ENCODE measurements around the gene DIS3L2.
"Not testable (repeated sequence)": the region's sequence is repeated elsewhere in the genome, so short reads cannot be mapped to it uniquely, and the experiment has no call there.

DIS3L2 gene

DNA sequence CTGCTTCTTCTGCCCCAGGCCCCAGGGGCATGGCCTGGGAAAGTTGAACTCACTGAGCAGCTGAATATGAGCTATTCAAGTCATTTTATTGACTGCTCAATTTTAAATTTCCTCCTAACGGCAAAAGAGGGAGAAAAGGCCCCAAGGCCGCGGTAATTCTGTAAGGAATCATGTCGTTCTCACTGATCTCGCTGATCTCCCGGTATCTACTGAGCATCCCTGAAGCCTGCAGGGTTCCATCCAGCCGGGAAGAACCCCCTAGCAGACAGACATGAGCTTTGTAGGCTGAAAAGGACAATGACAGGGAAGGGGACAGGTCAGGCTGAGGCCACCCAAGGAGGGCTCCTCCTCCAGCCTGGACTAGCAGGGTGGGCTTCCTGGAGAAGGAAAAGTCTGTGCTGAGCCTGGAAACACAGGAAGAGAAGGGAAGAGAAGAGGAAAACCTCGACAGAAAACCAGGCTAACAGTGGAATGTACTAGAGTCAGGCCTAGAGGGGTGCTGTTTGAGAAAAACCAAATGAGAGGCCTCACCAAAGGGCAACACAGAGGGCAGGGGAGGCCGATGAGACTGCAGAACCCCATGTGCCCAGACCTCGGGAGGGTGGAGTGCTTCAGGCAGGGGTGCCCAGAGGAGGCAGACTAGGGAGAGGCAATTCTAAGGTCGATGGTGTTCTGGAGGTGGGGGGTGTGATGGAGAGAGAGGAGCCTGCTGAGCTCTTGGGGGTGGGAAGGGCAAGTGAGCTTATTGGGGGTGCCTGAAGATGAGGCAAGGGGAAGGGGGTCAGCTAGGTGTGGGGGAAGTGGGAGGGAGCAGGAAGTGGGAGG is 32.4 kb upstream of the DIS3L2 start:
- no peak for DNase-seq (ENCODE audit: low spot score)

DNA sequence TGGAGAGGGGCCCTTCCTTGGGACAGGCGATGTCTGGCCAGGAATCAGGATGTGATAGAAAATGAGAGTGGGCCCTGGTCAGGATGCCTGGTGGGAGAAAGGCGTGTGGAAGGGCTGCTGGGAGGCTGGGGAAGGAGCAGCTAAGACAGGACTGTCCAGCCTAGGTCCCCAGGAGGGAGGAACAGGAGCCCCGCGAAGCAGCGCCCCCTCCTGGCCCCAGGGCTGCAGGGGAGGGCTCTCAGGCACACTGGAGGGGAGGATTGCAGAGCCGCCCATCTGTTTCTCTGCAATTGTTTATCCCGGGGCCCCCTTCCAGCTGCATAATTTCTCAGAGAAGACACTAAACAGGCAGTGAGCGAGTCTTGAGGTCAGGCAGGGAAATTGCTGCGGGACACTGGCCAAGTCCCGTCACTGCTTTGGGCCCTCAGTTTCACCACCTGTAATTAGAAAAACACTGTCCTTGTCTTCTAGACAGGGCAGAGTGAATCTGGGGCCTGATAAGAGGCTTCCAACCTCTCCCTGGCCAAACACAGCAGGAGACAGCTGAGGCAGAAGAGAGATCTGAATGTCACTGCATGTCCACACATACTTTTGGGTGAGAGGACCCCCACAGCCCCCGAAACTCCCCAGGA is 31.4 kb upstream of the DIS3L2 start:
- no peak for DNase-seq (ENCODE audit: low spot score)

DNA sequence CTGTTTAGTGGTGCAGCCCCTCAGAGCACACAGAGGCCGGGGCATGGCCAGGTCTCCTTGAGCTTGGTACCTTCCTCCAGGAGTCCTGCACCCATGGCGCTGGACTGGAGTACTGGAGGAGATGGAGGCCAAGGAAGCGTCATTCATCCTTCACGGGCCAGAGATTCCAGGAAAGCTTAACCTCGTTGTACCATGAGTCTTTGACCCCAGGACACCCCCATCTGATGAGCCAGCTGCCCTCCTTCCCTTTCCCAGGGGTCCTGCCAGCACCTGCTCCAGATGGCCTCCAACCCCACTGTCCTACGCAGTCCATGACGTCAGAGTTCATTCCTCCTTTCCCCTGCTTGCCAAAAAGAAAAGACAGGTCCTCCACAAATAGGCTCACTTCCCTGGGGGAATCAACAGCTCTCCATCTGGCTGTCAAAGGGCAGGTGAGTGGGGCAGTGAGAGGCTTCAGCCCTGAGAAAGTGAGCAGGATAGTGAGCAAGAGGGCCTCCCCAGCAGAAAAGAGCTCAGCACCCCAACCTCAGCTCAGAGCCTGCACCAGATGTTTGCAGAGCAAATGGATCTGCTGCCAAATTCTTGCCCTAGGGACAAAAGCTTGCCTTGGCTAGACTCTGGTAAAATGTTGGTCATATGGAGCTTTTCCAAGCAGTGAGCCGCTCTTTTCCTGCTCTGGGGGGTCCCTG is 30.8 kb upstream of the DIS3L2 start:
- no peak for DNase-seq (ENCODE audit: low spot score)

DNA sequence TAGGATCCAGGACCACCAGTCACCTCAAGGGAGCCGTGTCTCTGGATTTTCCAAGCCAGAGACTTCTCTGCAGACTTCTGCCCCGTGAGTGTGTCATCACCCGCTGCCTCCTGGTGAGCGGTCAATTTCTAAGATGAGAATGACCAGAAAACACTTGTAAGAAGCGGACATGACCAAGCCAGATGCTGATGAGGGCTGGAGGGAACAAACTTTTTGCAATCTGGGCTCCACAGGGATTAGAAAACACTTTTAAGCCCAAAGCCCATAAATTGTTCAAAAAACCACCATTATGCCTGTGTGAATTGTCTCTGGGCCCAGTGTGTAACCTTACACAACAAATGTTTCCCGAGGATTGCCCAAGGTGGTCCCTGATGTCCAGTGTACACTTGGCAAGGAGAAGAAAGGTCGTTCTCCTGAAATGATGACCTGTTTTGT is 30.0 kb upstream of the DIS3L2 start:
- DNase-seq (ENCODE audit: low spot score) = no peak

DNA sequence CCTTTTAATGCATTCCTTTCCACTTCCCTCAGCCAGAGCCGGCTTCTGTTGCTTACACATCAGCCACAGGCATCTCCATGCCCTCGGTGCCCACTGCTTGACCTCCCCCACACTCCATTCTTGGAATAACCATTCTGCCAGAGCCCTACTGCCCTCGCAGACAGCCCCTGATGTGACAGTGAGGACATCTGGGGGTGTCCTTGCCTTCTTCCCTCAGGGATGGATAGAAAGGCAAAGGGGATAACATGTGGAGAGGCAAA is 28.9 kb upstream of the DIS3L2 start:
- DNase-seq (ENCODE audit: low spot score) = no peak

DNA sequence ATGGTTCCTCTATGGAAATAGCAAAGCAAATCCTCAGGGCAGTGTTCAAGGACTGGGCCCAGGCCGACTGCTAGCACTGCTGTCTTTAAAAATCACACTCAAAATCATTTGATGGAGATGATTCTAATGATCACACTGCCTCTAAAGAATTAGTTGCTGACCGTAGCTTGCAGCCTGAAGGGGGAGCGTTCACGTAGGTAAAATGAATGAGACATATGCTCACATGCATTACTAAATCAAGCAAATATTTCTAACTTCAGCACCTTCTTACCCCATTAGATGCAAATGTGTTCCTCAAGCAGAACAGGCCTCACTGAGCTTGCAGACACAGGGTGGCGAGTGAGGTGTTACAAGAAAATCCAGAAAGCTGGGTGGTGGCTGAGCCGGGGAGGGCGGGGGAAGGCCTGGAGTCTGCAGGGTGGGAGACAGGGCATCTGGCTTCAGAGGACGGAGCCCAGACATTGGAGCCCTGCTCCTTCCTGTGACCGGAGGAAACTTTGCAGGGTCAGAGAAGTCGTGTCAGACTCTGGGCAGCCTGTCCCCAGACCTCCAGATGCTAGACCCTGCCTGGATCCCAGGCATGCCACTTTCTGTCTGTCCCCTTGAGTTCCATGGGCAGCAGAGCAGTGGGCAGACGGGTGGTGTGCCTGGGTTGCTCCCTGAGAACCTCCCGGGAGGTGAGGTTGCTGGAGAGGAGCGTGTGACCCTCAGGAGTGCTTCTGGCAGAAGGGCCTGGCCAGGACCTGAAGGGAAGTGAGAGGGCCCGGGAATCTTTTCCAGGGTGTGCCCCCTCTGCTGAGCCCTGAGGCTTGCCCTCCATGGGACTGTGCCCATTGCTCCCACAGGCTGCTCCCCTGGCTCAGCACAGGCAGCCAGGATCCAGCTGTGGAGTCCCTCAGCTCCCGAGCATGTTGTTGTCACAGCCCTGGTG is 28.3 kb upstream of the DIS3L2 start:
- DNase-seq (ENCODE audit: low spot score) = no peak

DNA sequence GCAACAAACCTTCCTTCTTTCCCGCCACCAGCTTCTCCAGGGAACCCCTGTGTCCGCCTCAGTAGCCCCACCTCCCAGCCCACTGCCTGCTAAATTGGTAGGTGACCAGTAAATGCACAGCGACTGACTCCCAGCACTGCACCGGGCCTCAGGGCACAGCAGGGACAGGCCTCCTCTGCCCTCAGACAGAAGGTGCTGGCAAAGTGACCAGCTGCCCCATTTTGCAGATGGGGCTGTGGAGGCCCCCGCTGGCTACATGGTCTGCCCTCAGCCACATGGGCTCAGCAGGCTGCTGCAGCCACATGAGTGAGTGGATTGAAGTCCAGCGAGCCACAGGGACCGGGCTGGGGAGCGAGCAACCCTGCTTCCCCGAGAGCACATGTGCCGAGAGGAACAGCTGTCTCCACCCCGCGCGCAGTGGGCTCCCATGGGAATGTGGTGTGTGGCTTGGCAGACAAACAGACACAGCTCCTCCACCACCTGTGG is 27.6 kb upstream of the DIS3L2 start:
- DNase-seq (ENCODE audit: low spot score) = no peak

DNA sequence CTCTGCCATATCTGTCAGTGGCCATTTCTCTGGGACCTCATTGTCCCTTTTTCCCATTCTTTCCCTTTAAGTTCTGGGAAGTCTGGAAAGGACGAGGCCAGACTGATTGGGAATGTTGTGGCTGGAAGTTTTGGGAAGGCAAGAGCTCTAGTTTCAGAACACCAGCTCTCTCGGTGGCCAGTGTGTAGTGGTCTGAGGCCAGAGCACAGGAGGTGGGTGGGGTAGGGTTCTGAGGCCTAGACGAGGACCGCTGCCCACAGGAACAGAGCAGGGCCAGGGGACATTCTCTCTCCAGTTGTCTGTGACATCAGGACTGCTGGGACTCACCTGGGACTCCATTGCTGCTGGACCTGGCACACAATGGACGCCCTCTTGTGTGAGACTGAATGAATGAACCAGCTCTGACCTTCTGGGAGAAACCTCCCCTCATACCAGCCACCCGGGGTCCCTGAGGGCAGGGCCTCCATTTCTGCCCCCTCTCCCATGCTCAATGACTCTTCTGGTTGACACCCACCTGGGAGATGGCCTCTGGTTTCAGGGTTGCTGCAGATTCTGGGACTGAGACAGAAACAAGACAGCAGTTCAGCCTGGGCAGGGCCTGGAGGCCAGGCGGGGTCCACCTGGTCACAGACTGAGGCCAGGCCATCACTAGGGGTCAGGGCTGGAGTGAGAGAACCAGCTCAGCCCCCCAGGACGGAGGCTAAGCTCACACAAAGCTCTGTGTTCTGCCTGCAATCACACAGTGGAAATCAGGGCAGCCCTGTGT is 26.9 kb upstream of the DIS3L2 start:
- DNase-seq (ENCODE audit: low spot score) = no peak

DNA sequence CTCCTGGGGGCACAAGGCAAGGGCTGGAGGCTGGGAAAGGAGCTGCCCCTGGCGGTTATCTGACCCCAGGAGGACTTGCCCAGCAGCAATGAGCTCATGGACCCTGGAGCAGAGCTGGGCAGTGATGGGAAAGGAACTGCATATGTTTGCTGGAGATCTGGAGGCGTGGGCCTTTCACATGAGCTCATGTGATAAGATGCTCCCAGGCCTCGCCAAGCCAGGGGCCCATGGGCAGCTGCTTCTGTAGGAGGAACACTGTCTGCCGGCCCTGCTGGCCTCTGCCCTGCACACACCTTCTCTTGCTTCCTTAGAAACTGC is 26.3 kb upstream of the DIS3L2 start:
- no peak for DNase-seq (ENCODE audit: low spot score)

DNA sequence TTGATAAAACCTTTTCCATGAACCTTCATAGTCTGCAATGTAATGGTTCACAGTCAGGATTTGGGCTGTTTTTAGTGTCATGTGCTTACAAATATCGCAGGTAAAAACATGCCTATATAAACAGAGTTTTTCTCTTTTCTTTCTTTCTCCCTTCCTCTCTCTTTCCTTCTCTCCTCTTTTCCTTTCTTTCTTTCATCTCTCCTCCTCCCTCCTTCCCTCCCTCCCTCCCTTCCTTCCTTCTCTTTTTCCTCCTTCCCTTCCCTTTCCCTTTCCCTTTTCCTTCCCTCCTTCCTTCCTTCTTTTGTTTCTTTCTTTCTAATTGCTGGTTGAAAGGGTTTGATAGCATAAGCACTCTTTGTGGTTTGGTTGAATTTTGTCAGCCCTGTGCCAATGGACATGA is 25.7 kb upstream of the DIS3L2 start:
- DNase-seq (ENCODE audit: low spot score) = no peak

DNA sequence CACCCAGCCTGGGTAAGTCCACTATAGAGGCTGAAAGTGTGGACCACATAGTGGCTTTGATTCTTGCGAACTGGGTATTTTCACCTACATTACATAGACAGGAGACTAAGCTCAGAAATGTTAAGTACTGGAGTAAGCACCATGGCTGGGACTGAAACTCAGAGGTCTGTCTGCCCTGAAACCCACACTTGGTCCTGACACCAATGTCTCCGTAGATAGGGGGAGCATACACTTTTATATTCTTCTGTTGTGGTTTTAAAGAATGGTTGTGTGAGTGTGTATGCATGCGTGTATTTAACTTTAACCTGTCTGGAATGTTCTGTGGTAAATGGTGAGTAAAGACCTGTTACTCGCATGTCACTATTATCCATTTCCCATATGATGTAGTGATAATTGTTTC is 25.0 kb upstream of the DIS3L2 start:
- DNase-seq (ENCODE audit: low spot score) = no peak

DNA sequence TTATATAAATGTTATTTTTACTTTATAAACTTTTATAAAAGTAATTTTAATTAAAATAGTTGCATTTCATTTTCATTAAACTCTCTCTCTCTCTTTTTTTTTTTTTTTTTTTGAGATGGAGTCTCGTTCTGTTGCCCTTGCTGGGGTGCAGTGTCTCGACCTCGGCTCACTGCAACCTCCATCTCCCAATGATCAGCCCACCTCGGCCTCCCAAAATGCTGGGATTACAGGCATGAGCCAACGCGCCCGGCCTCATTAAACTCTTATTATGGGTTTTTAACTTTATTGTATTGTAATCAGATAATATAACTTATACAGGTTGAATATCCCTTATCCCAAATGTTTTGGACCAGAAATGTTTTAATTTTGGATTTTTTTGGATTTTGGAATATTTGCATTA is 24.5 kb upstream of the DIS3L2 start:
- DNase-seq (ENCODE audit: low spot score) = no peak

DNA sequence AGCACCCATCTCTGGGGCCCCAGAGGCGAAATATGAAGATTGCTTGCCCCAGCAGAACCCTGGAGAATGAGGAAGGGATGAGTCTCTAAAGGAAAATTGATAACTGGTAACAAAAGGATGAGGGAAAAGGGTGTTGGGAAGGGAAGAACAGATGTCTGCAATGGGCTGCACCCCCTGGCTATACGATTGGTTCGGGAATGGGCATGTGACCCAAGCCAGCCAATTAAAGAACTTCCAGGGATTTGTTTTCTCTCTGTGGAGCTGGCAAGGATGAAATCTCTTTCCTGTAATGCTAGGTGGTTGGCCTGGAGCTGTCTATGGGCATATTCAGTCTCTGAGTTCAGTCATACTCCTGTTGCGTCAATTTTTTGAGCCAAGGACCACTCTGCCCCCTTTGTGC is 22.5 kb upstream of the DIS3L2 start:
- no peak for DNase-seq (ENCODE audit: low spot score)

DNA sequence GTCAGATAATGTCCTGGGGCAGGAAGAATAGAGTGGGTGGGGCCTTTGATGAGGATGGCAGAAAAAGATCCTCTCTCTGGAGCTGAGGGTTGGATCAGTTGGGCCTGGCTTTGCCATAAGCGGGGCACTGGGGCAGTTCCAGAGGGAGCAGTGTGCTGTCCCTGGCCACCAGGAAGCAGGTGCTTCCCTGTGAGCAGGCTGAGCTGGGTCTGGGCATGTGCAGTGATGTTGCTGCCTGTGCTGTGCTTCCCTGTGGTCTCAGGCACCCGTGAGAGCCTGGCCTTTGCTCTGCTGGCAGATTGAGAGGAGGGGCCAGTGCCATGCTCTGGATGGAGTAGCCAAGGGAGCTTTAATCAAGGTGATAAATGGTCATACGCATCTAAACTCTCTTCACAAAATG is 20.7 kb upstream of the DIS3L2 start:
- no peak for DNase-seq (ENCODE audit: low spot score)

DNA sequence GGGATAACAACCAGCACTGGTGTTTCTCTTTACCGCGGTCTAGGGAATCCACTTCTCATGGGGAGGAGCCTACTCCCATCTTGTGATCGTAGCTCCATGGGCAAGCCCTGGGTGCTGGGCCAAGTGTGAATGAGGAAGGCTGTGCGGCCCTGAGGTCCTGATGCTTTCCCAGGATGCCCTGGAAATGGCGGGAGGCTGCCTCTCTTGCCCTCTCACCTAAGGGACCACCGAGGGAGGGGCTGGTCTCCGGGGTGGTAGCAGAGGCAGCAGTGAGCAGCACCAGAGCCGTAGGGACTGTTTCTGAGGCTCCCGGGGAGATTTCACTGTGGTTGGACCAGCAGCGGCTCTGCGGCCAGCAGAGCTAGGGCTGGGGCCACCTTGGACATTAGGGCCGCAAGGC is 19.8 kb upstream of the DIS3L2 start:
- no peak for DNase-seq (ENCODE audit: low spot score)

DNA sequence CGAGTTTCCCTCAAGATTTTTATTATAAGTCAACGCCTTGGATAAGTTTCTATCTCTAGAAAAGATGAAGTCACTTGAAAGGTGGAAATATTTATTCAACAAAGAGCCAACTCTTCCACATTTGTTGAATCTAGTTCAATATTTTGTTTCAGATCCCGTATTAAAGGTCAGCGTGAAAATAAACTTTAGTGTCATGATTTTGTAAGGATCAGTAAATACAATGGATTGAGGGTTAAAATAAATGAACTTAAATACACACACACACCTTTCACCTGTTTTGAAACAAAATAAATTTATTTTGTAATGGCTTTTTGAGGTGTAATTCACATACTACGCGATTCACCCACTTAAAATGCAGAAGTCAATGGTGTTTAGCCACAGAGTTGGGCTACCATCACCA is 19.3 kb upstream of the DIS3L2 start:
- no peak for DNase-seq (ENCODE audit: low spot score)

DNA sequence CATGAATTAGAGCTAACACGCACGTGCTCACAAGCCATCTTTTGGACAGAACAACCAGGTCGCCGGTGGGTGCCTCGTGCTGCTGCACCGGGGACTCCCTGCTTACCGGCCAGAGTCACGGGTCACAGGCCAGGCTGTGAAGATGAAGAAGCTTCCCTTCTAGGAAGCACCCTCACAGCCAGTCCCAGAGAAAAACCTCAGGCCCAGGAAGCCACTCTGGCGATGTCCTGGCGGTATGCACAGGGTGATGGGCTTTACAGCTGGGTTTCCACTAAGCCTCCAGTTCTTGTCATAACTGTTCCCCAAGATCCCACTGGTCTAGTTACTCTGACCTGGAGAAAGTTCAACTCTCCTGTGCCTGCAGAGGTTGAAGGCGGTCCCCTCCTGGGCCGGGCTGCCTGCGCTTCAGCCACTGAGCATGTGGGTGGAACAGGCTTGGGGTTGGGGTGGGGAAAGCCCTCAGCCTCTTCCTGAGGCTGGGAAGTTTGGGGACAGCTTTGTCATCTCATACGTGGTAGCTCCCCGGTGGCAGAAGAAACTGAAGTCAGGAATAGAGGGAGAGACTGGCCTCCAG is 15.2 kb upstream of the DIS3L2 start:
- DNase-seq (ENCODE audit: low spot score) = no peak

DNA sequence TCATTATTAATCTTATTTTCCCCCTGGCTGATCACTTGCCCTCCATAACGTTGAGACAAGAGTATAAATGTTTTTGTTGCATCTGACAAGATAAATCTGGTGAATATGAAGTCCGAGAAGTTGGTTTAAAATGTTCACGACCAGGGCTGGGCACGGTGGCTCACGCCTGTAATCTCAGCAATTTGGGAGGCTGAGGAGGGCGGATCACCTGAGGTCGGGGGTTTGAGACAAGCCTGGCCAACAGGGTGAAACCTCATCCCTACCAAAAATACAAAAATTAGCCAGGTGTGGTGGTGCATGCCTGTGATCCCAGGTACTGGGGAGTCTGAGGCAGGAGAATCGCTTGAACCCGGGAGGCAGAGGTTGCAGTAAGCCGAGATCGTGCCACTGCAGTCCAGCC is 14.4 kb upstream of the DIS3L2 start:
- not testable (repeated sequence) for DNase-seq (ENCODE audit: low spot score)

DNA sequence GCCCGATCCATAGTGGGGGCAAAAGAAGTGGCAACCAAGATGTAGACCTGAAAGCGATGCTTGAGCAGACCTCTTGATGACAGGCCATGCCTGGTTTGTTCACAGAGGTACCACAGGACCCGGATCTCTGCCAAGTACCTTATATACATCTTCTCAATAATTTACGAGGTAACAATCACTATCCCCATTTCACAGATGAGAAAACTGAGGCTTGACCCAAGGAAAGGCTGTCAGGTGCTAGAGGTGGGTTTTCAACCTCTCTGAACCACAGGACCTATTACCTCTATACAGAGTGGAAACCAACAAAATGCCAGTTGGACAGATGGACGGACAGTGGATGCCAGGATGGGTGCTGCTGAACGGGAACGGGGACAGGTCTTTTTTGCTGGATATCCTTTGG is 13.8 kb upstream of the DIS3L2 start:
- no peak for DNase-seq (ENCODE audit: low spot score)

DNA sequence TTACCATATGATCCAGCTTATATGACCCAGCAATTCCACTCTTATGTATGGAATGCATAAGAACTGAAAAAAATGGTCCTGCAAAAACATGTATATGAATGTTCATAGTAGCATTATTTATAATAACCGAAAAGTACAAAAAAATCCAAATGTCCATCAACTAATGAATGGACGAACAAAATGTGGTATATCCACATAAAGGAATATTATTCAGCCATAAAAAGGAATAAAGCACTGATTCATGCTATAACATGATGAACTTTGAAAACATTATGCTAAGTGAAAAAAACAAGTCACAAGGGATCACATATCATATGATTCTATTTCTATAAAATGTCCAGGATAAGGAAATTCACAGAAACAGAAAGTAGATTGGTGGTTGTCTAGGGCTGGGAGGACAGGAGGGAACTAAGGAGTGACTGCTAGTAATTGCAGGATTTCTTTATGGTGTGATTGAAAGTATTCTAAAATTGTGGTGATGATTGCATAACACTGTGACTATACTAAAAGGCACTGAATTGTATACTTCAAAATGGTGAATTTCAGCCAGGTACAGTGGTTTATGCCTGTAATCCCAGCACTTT is 10.0 kb upstream of the DIS3L2 start:
- DNase-seq (ENCODE audit: low spot score) = no peak

All from globus pallidus (tissue), 1 donor.